Activated naive CD4-positive, alpha-beta T cell treated with anti-CD3 and anti-CD28 coated beads, Interleukin-2, amount 50 U/mL, for 24 hours (primary cell): ENCODE measurements around the gene C22orf39.

Source experiments
- H3K27ac Mint-ChIP-seq: one replicate; pipeline ENCODE4 v1.8.0; 2021; ENCODE audit warnings: mild to moderate bottlenecking, mixed read lengths
- H3K27me3 Mint-ChIP-seq: one replicate; pipeline ENCODE4 v1.8.0; 2021; ENCODE audit warnings: mixed read lengths
- H3K36me3 Mint-ChIP-seq: one replicate; pipeline ENCODE4 v1.8.0; 2021; ENCODE audit warnings: mixed read lengths
- H3K4me1 Mint-ChIP-seq: one replicate; pipeline ENCODE4 v1.8.0; 2021; ENCODE audit warnings: mixed read lengths
- H3K4me3 Mint-ChIP-seq: one replicate; pipeline ENCODE4 v1.8.0; 2021; ENCODE audit warnings: mild to moderate bottlenecking, mixed read lengths
- H3K9me3 Mint-ChIP-seq: one replicate; pipeline ENCODE4 v1.8.0; 2021; ENCODE audit warnings: mixed read lengths

Gene C22orf39

GRCh38 chr22:19406281-19406811, 41.2 kb downstream of the C22orf39 start:
- Mint-ChIP-seq H3K9me3 (no peaks in the 10 kb centered on the region), H3K27ac (no peak overlapping the region), H3K4me1 (no peaks in the 10 kb centered on the region), H3K36me3 (peaks cover 11% of the 10 kb centered on the region), H3K27me3 (no peaks in the 10 kb centered on the region), H3K4me3 (no peak overlapping the region)

GRCh38 chr22:19405652-19406051, 41.9 kb downstream of the C22orf39 start:
- Mint-ChIP-seq H3K36me3 (peaks cover 11% of the 10 kb centered on the region), H3K9me3 (no peaks in the 10 kb centered on the region), H3K4me1 (no peaks in the 10 kb centered on the region), H3K4me3 (no peak overlapping the region), H3K27me3 (no peaks in the 10 kb centered on the region), H3K27ac (no peak overlapping the region)

GRCh38 chr22:19405133-19405532, 42.4 kb downstream of the C22orf39 start:
- Mint-ChIP-seq H3K9me3 (no peaks in the 10 kb centered on the region), H3K36me3 (peaks cover 15% of the 10 kb centered on the region), H3K27ac (no peak overlapping the region), H3K4me3 (no peak overlapping the region), H3K4me1 (no peaks in the 10 kb centered on the region), H3K27me3 (no peaks in the 10 kb centered on the region)

GRCh38 chr22:19404676-19405075, 42.8 kb downstream of the C22orf39 start:
- Mint-ChIP-seq H3K27me3 (no peaks in the 10 kb centered on the region), H3K4me3 (no peak overlapping the region), H3K27ac (no peak overlapping the region), H3K36me3 (peaks cover 16% of the 10 kb centered on the region), H3K9me3 (no peaks in the 10 kb centered on the region), H3K4me1 (no peaks in the 10 kb centered on the region)

GRCh38 chr22:19402642-19403191, 44.8 kb downstream of the C22orf39 start:
- no peak overlapping the region for H3K4me3 Mint-ChIP-seq
- H3K27me3 Mint-ChIP-seq, result no peaks in the 10 kb centered on the region
- no peaks in the 10 kb centered on the region for H3K9me3 Mint-ChIP-seq
- no peaks in the 10 kb centered on the region for H3K4me1 Mint-ChIP-seq
- H3K27ac Mint-ChIP-seq, result no peak overlapping the region
- peaks cover 16% of the 10 kb centered on the region for H3K36me3 Mint-ChIP-seq

- no peaks in the 10 kb centered on the region for H3K9me3 Mint-ChIP-seq
- H3K4me1 Mint-ChIP-seq, result no peaks in the 10 kb centered on the region
- H3K4me3 Mint-ChIP-seq, result no peak overlapping the region
- no peaks in the 10 kb centered on the region for H3K27me3 Mint-ChIP-seq
- no peak overlapping the region for H3K27ac Mint-ChIP-seq
- peaks cover 13% of the 10 kb centered on the region for H3K36me3 Mint-ChIP-seq
These were observed 46.0 kb downstream of the C22orf39 start for GRCh38 chr22:19401483-19401882.

- Mint-ChIP-seq H3K4me3 (no peak overlapping the region), H3K27me3 (no peaks in the 10 kb centered on the region), H3K36me3 (peaks cover 11% of the 10 kb centered on the region)
These were observed 46.6 kb downstream of the C22orf39 start for GRCh38 chr22:19400881-19401280.

GRCh38 chr22:19398652-19399051, 48.9 kb downstream of the C22orf39 start:
- Mint-ChIP-seq H3K27me3 (no peaks in the 10 kb centered on the region), H3K4me3 (no peak overlapping the region), H3K27ac (no peak overlapping the region), H3K9me3 (no peaks in the 10 kb centered on the region), H3K4me1 (no peaks in the 10 kb centered on the region), H3K36me3 (peaks cover 10% of the 10 kb centered on the region)

More at GRCh38 chr22:19400881-19401280, 46.6 kb downstream of the C22orf39 start:
- H3K27ac Mint-ChIP-seq, result no peak overlapping the region
- no peaks in the 10 kb centered on the region for H3K9me3 Mint-ChIP-seq
- H3K4me1 Mint-ChIP-seq, result no peaks in the 10 kb centered on the region

GRCh38 chr22:19398206-19398605, 49.3 kb downstream of the C22orf39 start:
- Mint-ChIP-seq H3K27ac (no peak overlapping the region), H3K9me3 (no peaks in the 10 kb centered on the region), H3K4me1 (no peaks in the 10 kb centered on the region), H3K36me3 (peaks cover 10% of the 10 kb centered on the region), H3K4me3 (no peak overlapping the region), H3K27me3 (no peaks in the 10 kb centered on the region)

GRCh38 chr22:19397734-19398104, 49.8 kb downstream of the C22orf39 start:
- Mint-ChIP-seq H3K4me3 (no peak overlapping the region), H3K9me3 (no peaks in the 10 kb centered on the region), H3K27ac (no peak overlapping the region), H3K36me3 (peaks cover 10% of the 10 kb centered on the region), H3K27me3 (no peaks in the 10 kb centered on the region), H3K4me1 (no peaks in the 10 kb centered on the region)

GRCh38 chr22:19396934-19397733, 50.4 kb downstream of the C22orf39 start:
- Mint-ChIP-seq H3K4me1 (no peaks in the 10 kb centered on the region), H3K27ac (no peak overlapping the region), H3K27me3 (no peaks in the 10 kb centered on the region), H3K36me3 (peaks cover 10% of the 10 kb centered on the region), H3K4me3 (no peak overlapping the region), H3K9me3 (no peaks in the 10 kb centered on the region)

- Mint-ChIP-seq H3K36me3 (peaks cover 10% of the 10 kb centered on the region), H3K27me3 (no peaks in the 10 kb centered on the region), H3K4me1 (no peaks in the 10 kb centered on the region), H3K4me3 (no peak overlapping the region), H3K27ac (no peak overlapping the region), H3K9me3 (no peaks in the 10 kb centered on the region)
These were observed 51.0 kb downstream of the C22orf39 start for GRCh38 chr22:19396561-19396933.

GRCh38 chr22:19395276-19395675, 52.2 kb downstream of the C22orf39 start:
- H3K4me1 Mint-ChIP-seq, result no peaks in the 10 kb centered on the region
- H3K4me3 Mint-ChIP-seq, result no peak overlapping the region
- H3K36me3 Mint-ChIP-seq, result peaks cover 12% of the 10 kb centered on the region
- no peaks in the 10 kb centered on the region for H3K27me3 Mint-ChIP-seq
- H3K27ac Mint-ChIP-seq, result no peak overlapping the region
- H3K9me3 Mint-ChIP-seq, result no peaks in the 10 kb centered on the region

- Mint-ChIP-seq H3K27me3 (no peaks in the 10 kb centered on the region), H3K4me1 (no peaks in the 10 kb centered on the region), H3K4me3 (no peak overlapping the region), H3K9me3 (no peaks in the 10 kb centered on the region), H3K36me3 (peaks cover 11% of the 10 kb centered on the region), H3K27ac (no peak overlapping the region)
These were observed 53.0 kb downstream of the C22orf39 start for GRCh38 chr22:19394274-19395050.

GRCh38 chr22:19393704-19394103, 53.8 kb downstream of the C22orf39 start:
- Mint-ChIP-seq H3K27me3 (no peaks in the 10 kb centered on the region), H3K36me3 (peaks cover 11% of the 10 kb centered on the region), H3K9me3 (no peaks in the 10 kb centered on the region), H3K27ac (no peak overlapping the region), H3K4me3 (no peak overlapping the region), H3K4me1 (no peaks in the 10 kb centered on the region)
